ENCODE data around the gene ERICH6.

ERICH6 gene

GRCh38 chr3:150682279-150682678 lies 21.4 kb downstream of the ERICH6 start:
- H3K36me3 ChIP-seq (ENCODE audit: control insufficient read depth in 2 of 2, insufficient read depth in 1 of 2, low read length in 2 of 2): no peaks in the 10 kb centered on the region
- H3K4me3 ChIP-seq (ENCODE audit: low read depth, low read length): no peak overlapping the region
- no peaks in the 10 kb centered on the region for H3K4me1 ChIP-seq (ENCODE audit: control insufficient read depth, insufficient read depth, low read length)
- TF ChIP-seq, protein P1, sequence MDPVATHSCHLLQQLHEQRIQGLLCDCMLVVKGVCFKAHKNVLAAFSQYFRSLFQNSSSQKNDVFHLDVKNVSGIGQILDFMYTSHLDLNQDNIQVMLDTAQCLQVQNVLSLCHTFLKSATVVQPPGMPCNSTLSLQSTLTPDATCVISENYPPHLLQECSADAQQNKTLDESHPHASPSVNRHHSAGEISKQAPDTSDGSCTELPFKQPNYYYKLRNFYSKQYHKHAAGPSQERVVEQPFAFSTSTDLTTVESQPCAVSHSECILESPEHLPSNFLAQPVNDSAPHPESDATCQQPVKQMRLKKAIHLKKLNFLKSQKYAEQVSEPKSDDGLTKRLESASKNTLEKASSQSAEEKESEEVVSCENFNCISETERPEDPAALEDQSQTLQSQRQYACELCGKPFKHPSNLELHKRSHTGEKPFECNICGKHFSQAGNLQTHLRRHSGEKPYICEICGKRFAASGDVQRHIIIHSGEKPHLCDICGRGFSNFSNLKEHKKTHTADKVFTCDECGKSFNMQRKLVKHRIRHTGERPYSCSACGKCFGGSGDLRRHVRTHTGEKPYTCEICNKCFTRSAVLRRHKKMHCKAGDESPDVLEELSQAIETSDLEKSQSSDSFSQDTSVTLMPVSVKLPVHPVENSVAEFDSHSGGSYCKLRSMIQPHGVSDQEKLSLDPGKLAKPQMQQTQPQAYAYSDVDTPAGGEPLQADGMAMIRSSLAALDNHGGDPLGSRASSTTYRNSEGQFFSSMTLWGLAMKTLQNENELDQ (tag by site-specific recombination; IDR thresholded peaks at IDR 0.05; ENCODE audit: low read depth): no peak
- TF ChIP-seq ZNF26 (tag by site-specific recombination; IDR thresholded peaks at IDR 0.05): no peak
- no peak for TF ChIP-seq IKZF3 (tag by site-specific recombination; IDR thresholded peaks at IDR 0.05)
- TF ChIP-seq ZNF155 (tag by site-specific recombination; IDR thresholded peaks at IDR 0.05): no peak
- TF ChIP-seq, protein P2, sequence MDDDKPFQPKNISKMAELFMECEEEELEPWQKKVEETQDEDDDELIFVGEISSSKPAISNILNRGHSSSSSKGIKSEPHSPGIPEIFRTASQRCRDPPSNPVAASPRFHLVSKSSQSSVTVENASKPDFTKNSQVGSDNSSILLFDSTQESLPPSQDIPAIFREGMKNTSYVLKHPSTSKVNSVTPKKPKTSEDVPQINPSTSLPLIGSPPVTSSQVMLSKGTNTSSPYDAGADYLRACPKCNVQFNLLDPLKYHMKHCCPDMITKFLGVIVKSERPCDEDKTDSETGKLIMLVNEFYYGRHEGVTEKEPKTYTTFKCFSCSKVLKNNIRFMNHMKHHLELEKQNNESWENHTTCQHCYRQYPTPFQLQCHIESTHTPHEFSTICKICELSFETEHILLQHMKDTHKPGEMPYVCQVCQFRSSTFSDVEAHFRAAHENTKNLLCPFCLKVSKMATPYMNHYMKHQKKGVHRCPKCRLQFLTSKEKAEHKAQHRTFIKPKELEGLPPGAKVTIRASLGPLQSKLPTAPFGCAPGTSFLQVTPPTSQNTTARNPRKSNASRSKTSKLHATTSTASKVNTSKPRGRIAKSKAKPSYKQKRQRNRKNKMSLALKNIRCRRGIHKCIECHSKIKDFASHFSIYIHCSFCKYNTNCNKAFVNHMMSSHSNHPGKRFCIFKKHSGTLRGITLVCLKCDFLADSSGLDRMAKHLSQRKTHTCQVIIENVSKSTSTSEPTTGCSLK (tag by site-specific recombination; IDR thresholded peaks at IDR 0.05): no peak
- TF ChIP-seq ZNF175 (tag by site-specific recombination; IDR thresholded peaks at IDR 0.05): no peak
- TF ChIP-seq ZNF335 (tag by site-specific recombination; conservative IDR thresholded peaks at IDR 0.05): no peak
- TF ChIP-seq ZNF837 (tag by site-specific recombination; IDR thresholded peaks at IDR 0.05): no peak
- no peak for TF ChIP-seq ZEB2 (tag by site-specific recombination; IDR thresholded peaks at IDR 0.05)
- TF ChIP-seq ZNF132 (tag by site-specific recombination; IDR thresholded peaks at IDR 0.05; ENCODE audit: borderline replicate concordance): no peak
- TF ChIP-seq HOXD13 (CRISPR knock-in tag; IDR thresholded peaks at IDR 0.05; ENCODE audit: borderline replicate concordance): no peak
- no peak for TF ChIP-seq REST (tag by site-specific recombination; IDR thresholded peaks at IDR 0.05)
- no peak for TF ChIP-seq ZBTB20 (tag by site-specific recombination; IDR thresholded peaks at IDR 0.05)
- TF ChIP-seq ZXDB (tag by site-specific recombination; IDR thresholded peaks at IDR 0.05): no peak
- no peak for TF ChIP-seq ZNF555 (tag by site-specific recombination; conservative IDR thresholded peaks at IDR 0.05)
- no peak overlapping the region for H3K27ac ChIP-seq (ENCODE audit: extremely low read depth, low read depth, low read length)
- ChIA-PET CTCF (interaction anchor here (0.7 kb wide), 1 partner anchor 756 kb away, joined by 6 read pairs; no protein-coding TSS in a partner anchor), POLR2A (no interaction called here)
- no peaks in the 10 kb centered on the region for H3K9me3 ChIP-seq (ENCODE audit: control insufficient read depth, insufficient read depth, low read depth, low read length)

DNA sequence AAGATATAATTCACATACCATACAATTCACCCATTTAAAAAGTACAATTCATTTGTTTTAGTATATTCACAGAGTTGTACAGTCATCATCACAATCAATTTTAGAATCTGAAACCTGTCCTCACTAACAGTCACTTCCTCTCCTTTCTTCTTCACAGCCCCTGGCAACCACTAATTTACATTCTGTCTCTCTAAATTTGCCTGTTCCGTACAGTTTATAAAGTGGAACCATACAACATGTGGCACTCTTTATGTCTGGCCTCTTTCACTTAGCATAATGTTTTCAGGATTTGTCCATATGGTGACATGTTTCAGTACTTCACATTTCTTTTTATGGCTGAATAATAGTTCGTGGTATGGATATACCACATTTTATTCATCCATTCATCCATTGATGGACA lies 22.7 kb downstream of the ERICH6 start:
- CTCF ChIA-PET: no interaction called here
- TF ChIP-seq, protein P2 (tag by site-specific recombination; IDR thresholded peaks at IDR 0.05): no peak
- no peak for TF ChIP-seq ZNF555 (tag by site-specific recombination; conservative IDR thresholded peaks at IDR 0.05)
- TF ChIP-seq ZBTB1 (tag by site-specific recombination; IDR thresholded peaks at IDR 0.05): no peak
- TF ChIP-seq ZNF560 (tag by site-specific recombination; IDR thresholded peaks at IDR 0.05; ENCODE audit: borderline replicate concordance): no peak
- TF ChIP-seq GFI1B (tag by site-specific recombination; IDR thresholded peaks at IDR 0.05): no peak
- TF ChIP-seq OSR2 (tag by site-specific recombination; IDR thresholded peaks at IDR 0.05): no peak
- no peak for TF ChIP-seq GLIS2 (tag by site-specific recombination; IDR thresholded peaks at IDR 0.05)
- TF ChIP-seq ZNF629 (tag by site-specific recombination; IDR thresholded peaks at IDR 0.05): no peak
- TF ChIP-seq ZNF660 (tag by site-specific recombination; IDR thresholded peaks at IDR 0.05): no peak
- no peak for TF ChIP-seq SP7 (tag by site-specific recombination; IDR thresholded peaks at IDR 0.05)
- no peak overlapping the region for H3K4me3 ChIP-seq (ENCODE audit: low read depth, low read length)

More for the DNA sequence above, 22.7 kb downstream of the ERICH6 start:
- no peak overlapping the region for H3K27ac ChIP-seq (ENCODE audit: extremely low read depth, low read depth, low read length)
- POLR2A ChIA-PET: no interaction called here
- no peaks in the 10 kb centered on the region for H3K4me1 ChIP-seq (ENCODE audit: control insufficient read depth, insufficient read depth, low read length)
- no peaks in the 10 kb centered on the region for H3K36me3 ChIP-seq (ENCODE audit: control insufficient read depth in 2 of 2, insufficient read depth in 1 of 2, low read length in 2 of 2)
- no peaks in the 10 kb centered on the region for H3K9me3 ChIP-seq (ENCODE audit: control insufficient read depth, insufficient read depth, low read depth, low read length)
